GM19395 (cell line): ENCODE data around the gene ZBTB44.
"Not testable (repeated sequence)": the region's sequence is repeated elsewhere in the genome, so short reads cannot be mapped to it uniquely, and the experiment has no call there.

ENCODE experiments used
- ATAC-seq: cut with Tn5 transposase; IDR thresholded peaks from one replicate; pipeline ENCODE4 v1.9.1; 2021; ENCODE audit warnings: mild to moderate bottlenecking, moderate library complexity; ENCODE audit not compliant: unreplicated experiment

Gene ZBTB44

DNA sequence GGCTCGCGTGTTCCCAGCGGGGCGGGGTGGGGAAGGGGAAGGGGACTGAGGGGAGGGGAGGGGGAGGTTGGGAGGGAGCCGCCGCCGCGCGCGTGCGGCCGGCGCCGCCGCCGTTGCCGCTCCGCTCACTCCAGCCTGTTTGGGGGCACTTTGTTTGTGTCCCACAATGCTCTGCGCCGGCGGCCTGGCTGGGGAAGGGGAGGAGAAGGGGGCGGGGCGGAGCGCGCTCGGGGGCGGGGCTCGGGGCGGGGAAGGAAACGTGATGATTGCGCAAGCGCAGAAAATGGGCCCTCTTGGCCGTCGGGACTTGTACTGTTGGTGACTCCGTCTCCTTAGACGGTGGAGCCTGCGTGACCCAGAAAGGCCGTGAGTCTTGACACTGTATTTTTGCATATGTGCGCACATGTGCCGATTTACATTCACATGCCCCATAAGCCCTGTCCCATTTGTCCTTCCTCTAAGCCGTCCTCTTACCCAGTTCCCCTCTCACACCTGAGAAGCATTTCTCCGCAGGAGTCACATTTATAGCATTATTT, at the start of gene ZBTB44:
Gene ZBTB44 (minus strand): TSS at position 168 of the 536 bp plus-strand sequence. CDS start 53,044 bp downstream, outside the sequence.
- ATAC-seq: peak; percentile 65

DNA sequence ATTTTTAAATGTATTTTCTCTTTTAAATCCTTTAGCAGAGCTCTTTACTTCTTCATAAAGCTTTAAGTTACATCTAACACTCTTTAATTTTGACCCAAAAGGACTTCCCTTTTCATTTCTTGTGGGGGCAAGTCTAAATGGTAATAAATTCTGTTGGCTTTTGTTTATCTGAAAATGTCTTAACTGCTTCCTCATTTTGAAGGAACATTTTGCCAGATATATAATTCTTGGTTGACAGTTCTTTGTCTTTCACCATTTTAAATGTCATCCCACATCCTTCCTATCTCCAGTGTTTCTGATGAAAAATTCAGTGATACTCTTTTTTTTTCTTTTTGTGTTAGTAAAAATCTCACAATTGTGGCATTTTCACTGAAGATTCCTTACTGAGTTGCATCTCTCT, 44.7 kb upstream of the ZBTB44 start:
- no peak for ATAC-seq

DNA sequence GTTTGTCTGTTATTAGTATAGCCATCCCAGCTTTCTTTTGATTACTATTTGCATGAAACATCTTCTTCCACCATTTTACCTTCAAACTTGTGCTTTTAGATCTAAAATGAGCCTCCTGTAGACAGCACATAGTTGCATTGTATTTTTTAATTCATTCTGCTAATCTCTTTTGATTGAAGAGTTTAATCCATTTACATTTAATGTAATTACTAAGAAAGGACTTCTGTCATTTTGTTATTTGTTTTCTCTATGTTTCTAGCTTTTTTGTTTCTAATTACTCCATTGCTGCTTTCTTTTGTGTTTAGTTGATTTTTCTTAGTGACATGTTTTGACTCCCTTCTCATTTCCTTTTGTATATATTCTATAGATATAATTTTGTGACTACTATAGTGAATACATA, 43.7 kb upstream of the ZBTB44 start:
- no peak for ATAC-seq

GRCh38 chr11:130347261-130347660, 32.5 kb upstream of the ZBTB44 start:
- no peak for ATAC-seq

- no peak for ATAC-seq
Measured at GRCh38 chr11:130344841-130345240, 30.1 kb upstream of the ZBTB44 start.

- no peak for ATAC-seq
Measured at GRCh38 chr11:130340671-130341319, 26.1 kb upstream of the ZBTB44 start.

- no peak for ATAC-seq
Measured at GRCh38 chr11:130338667-130339066, 23.9 kb upstream of the ZBTB44 start.

GRCh38 chr11:130337281-130338089, 22.8 kb upstream of the ZBTB44 start:
- ATAC-seq: no peak

DNA sequence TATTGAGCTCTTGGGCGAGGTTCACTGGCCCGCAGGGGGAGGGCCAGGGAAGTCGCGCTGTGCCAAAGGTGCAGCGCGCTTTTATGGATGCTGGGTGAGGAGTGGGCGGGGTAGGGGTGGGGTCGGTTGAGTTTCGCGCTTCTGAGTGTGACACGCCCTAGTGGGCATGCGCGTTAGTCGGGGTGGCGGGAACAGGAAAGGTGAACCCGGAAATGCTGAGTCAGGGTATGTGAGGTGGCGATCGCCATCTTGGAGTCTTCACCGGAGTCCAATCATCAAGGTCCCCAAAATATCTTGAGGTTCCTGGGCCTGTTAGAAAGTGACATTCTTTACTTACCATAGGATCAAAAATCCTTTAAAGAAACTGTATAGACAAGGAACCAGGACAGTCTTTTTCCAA, 16.7 kb upstream of the ZBTB44 start:
- ATAC-seq: not testable (repeated sequence)

DNA sequence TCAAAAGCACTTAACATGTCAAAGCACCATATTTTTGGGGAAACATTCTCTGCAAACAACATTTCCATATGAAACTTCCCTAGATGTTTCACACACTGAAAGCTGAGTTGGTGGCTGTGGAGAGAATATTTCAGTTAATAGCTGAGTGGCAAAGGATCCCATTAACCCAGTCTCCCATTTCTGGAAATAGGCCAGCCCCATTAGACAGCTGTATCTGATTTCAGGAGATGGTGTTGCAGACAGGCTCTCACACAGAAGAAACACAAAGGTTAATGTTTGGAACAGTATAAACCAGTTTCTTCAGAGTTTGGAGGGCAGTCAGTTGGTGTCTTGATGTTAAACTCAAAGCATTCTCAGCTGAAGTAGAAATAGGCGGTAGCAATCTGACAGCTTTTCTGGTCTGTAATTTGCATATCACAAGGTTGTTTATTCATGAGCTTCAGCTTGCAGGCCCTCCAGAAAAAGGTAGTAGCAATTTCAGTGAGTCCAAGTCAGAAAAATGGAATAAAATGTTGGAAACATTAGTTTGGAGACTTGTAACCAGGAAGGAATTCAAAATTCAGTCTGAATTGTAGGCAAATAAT, 15.5 kb upstream of the ZBTB44 start:
- ATAC-seq: no peak

DNA sequence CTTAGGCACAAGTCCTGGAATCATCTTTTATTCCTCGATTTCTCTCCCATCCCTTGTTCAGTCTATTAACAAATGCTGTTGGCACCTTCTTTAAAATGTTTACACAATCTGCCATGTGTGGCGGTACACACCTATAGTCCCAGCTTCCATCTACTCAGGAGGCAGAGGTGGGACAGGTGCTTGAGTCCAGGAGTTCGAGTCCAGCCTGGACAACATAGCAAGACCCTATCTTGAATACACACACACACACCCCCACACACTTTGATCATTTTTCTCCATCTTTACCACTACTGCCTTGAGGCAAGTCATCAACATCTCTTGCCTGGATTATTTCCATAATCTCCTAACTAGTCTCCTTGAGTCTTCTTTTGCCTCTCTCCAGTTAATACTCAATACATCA, 13.7 kb upstream of the ZBTB44 start:
- ATAC-seq: no peak

DNA sequence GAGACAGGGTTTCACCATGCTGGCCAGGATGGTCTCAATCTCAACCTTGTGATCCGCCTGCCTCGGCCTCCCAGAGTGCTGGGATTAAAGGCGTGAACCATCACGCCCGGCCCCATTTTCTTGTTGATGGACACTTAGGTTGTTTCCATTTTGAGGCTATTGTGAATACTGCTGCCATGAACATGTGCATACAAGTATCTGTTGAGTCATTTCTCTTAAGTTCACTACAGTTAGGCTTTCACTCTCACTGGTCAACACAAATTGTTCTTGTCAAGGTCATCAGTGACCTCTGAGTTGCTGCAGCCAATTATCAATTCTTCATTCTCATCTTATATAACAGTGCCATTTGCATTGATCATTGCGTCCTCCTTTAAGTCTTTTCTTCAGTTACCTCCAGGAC, 13.0 kb upstream of the ZBTB44 start:
- ATAC-seq: no peak

DNA sequence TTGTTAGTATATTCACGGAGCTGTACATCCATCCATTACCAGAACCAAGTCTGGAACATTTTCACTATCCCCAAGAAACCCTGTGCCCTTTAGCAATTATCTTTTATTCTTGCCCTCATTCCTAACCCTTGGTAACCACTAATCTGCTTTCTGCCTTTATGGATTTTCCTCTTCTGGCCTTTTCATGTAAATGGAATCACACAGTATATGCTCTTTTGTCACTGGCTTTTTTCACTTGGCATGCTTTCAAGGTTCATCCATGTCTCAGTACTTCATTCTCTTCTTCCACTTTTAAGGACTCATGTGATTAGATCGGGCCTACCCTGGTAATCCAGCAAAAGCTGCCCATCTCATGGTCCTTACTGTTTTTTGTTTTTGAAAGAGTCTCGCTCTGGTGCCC, 11.0 kb upstream of the ZBTB44 start:
- no peak for ATAC-seq

DNA sequence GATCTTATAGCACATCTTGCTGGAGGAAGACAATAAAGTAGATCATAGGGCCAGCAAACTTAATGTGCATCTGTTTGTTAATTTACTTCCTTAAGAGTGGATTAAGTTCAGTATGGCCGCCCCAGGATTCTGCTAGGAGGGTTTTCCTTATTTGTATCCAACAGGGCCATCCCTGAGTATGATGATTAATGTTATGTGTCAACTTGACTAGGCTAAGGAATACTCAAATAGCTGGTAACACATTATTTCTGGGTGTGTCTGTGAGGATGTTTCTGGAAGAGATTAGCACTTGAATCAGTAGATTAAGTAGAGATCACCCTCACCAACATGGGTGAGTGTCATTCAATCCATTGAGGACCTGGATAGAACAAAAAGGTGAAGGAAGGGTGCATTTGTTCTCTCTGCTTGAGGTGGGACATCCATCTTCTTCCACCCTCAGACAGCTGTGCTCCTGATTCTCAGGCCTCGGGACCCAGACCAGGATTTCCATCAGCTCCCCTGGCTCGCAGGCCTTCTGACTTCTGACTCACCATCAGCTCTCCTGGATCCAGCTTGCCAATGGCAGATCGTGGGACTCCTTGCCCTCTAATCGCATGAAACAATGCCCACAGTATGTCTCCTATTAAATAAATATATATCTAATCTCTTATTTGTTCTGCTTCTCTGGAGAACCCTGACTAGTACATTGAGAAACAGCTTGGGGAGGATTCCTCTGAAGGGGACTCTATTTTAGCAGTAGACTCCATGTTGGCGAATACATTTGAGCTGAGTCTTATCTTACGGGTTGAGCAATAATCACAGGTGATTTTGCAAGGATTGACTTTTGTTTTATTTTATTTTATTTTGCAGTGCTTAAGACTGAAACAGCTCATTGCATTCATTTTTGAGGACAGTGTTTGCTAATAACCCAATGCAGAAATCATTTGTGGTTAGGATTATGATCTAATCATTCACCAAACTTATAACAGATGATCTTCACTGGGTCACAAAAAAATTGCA, 9.0 kb upstream of the ZBTB44 start:
- no peak for ATAC-seq

- ATAC-seq: no peak
Measured at GRCh38 chr11:130322126-130322525, 7.4 kb upstream of the ZBTB44 start.

GRCh38 chr11:130318031-130318673, 3.4 kb upstream of the ZBTB44 start:
- no peak for ATAC-seq

DNA sequence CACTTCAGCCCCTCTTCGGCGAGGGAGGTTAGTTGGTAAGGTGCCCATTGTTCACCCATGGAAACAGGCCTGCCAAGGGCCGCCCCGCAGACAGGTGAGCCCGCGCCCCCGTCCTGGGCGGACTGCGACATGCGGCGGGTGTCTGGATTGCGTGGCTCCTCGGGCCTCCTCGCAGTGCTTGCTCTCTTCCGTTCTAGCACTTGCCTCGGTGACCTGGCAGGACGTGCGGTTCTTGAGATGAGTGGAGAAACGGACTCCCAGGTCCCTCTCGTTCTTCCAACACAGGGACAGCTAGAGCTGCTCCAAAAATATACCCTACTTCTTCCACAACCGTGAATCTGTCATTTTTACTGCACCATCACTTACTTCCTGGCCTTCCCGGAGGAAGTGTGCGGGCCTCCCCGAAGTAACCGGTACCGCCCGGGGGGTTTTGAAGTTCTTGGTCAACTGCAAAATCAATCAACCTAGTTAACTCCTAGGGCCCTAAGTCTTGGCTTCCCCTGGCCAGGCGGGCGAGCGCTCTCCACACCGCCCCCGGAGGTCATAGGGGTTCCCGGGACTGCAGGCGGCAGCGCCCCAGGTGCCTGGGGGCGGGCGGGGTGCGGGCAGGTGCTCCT, 745 bp upstream of the ZBTB44 start:
- ATAC-seq: peak; percentile 38

DNA sequence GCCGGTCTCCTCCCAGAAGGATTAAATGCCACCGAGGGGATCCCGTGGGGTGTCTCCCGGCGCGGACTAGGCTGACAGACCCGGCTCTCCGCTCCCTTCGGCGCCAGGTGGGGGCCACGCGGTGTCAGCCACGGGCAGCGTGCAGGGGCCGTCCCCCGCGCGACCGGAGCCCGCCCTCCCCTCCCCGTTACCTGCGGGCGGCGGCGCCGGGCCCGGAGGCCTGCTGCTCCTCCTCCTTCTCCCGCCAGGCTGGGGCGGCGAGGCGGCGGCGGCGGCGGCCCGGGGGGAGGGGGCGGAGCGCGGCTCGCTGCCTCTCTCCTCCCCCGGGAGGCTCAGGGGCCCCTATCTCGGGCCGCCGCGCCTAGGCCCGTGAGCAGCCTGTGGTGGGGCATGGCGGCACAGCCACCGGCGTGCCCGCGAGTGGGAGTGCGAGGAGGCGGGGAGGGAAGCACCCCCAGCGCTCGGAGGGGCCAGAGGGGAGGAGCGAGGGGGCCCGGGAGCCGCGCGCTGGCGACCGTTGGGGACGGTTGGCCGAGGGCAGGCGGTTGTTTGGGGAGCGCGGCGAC, 450 bp downstream of the ZBTB44 start:
- peak; percentile 43 for ATAC-seq
